ENCODE data around the gene OSBPL8. TPM values are rescaled to one million over a fixed set of nuclear protein-coding genes. Genes with fewer than 3 reads are reported as not detected.

OSBPL8 gene
- total and polyA plus RNA-seq, 2 of the 8 experiments (the other 6 are each of a cell fraction or from before 2014, with no cell fraction given): 10.9 to 81.1 TPM

DNA sequence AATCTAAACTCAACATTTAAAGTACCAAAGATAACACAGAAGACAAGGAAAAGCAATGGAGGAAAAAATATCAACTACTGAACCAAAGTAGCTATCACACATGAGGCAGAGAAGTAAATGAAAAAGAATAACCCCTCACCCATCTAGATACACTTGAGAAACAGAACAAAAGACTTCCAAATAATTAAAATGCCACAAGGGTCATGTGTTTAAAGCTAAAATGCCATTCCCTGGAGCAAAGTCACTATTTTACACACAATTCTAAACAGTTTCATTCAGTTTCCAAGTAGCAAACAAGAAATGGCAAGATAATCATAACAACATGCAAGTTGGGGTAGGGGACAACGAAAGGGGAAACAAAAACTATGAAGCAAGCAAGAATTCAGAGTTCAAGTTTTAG is 12.0 kb downstream of the OSBPL8 start:
- ChIA-PET CTCF (ENCODE audit: partially characterized antibody) (interaction anchor here (0.6 kb wide), 1 partner anchor 19 kb away, joined by 4 read pairs; no protein-coding TSS in a partner anchor), POLR2A (ENCODE audit: partially characterized antibody) (interaction anchor here (1.8 kb wide), 1 partner anchor 11 kb away, joined by 6 read pairs; the partner anchor contains the start of gene OSBPL8)
- Histone ChIP-seq H3K9ac (replicated peaks in 1 of 4; ENCODE audit: extremely low read depth in 1 of 4, low read depth in 3 of 4, low read length in 3 of 4) (no peak overlapping the region), H2BK5ac (ENCODE audit: low read depth, low read length) (no peak overlapping the region; the same call in 1 of the 2 replicates), H4K5ac (ENCODE audit: insufficient read length, low read depth, low read length) (peak overlapping the region; percentile 83), H2BK20ac (ENCODE audit: low read length) (no peak overlapping the region), H2AFZ (ENCODE audit: low read length) (no peak overlapping the region), H3K27me3 (replicated peaks in 1 of 4; ENCODE audit: control insufficient read depth in 3 of 4, extremely low read depth in 1 of 4, insufficient read depth in 3 of 4, low read length in 3 of 4) (no peaks in the 10 kb centered on the region), H3K9me3 (ENCODE audit: insufficient read depth in 2 of 2, low read depth in 1 of 2, low read length in 1 of 2) (no peaks in the 10 kb centered on the region), H3K56ac (replicated peaks; ENCODE audit: insufficient read length, low read depth, low read length) (no peak overlapping the region), H3K4me2 (ENCODE audit: insufficient read depth in 1 of 2, low read depth in 2 of 2, low read length in 2 of 2) (peak overlapping the region; percentile 27 to 45), H3K27ac (ENCODE audit: low read depth, low read length) (no peak overlapping the region), H4K8ac (ENCODE audit: extremely low read depth, insufficient read depth, low read length) (no peak overlapping the region), H2BK15ac (ENCODE audit: low read length) (no peak overlapping the region), H3K4me3 (ENCODE audit: extremely low read depth in 1 of 4, insufficient read depth in 2 of 4, low read depth in 3 of 4, low read length in 4 of 4) (peak overlapping the region in 1 of 4 experiments; percentile 28; a peak in 2 of 8 replicates), H3K23me2 (ENCODE audit: low read depth, low read length) (no peaks in the 10 kb centered on the region; the same call in 1 of the 2 replicates), H3K4me1 (replicated peaks in 1 of 4; ENCODE audit: control insufficient read depth in 3 of 4, insufficient read depth in 4 of 4, low read length in 3 of 4) (peaks cover 0 to 16% (median 6%) of the 10 kb centered on the region in 4 experiments; a peak in 5 of 7 replicates), H4K91ac (replicated peaks; ENCODE audit: insufficient read length, low read length) (no peak overlapping the region), H3K36me3 (ENCODE audit: control insufficient read depth in 2 of 4, insufficient read depth in 4 of 4, low read length in 3 of 4) (no peaks in the 10 kb centered on the region), H3K4ac (replicated peaks; ENCODE audit: insufficient read length, low read depth, low read length) (peak overlapping the region; percentile 85), H4K20me1 (replicated peaks in 1 of 2; ENCODE audit: control insufficient read depth in 1 of 2, insufficient read depth in 2 of 2, low read length in 2 of 2) (peaks cover 1 to 6% of the 10 kb centered on the region in 2 experiments), H3K79me1 (ENCODE audit: low read depth, low read length) (peaks cover 2% of the 10 kb centered on the region; the same call in 1 of the 2 replicates), H2AK5ac (ENCODE audit: low read depth, low read length) (no peak overlapping the region), H3K18ac (ENCODE audit: extremely low read depth, low read length) (no peak overlapping the region), H3K79me2 (ENCODE audit: control insufficient read depth in 1 of 2, insufficient read depth in 2 of 2, low read length in 2 of 2) (peaks cover 0 to 96% of the 10 kb centered on the region in 2 experiments; a peak in 3 of 4 replicates), H2BK120ac (replicated peaks; ENCODE audit: low read depth, low read length) (peak overlapping the region; percentile 87), H3K14ac (ENCODE audit: insufficient read length) (no peak overlapping the region), H2BK12ac (ENCODE audit: low read depth, low read length) (peak overlapping the region; percentile 68; the same call in 1 of the 2 replicates), H3K23ac (ENCODE audit: insufficient read length) (no peak overlapping the region)
- peak; percentile 39 for FAIRE-seq
- WGBS, 2 experiments (ENCODE audit: extremely low coverage in 1 of 2, insufficient coverage in 1 of 2, insufficient read length in 1 of 2, insufficient replicate concordance in 2 of 2, low coverage in 1 of 2, low lambda C conversion rate in 2 of 2, missing lambda C conversion rate in 1 of 2): 73% methylated on average over 1 of the region's 1 CpG; no CpG with 5 or more reads in 1 of the 2 experiments
- TF ChIP-seq ZNF274 (IDR thresholded peaks at IDR 0.05; ENCODE audit: borderline replicate concordance, extremely low read depth, low read length) (no peak), SP4 (IDR thresholded peaks at IDR 0.05; ENCODE audit: low read length) (no peak), POLR2AphosphoS5 (IDR thresholded peaks at IDR 0.05; ENCODE audit: low read depth, low read length) (no peak), TAF7 (optimal IDR thresholded peaks at IDR 0.05; ENCODE audit: borderline replicate concordance, low read depth, low read length) (no peak)
- no peak for DNase-seq (ENCODE audit: low read depth in 1 of 2, low spot score in 2 of 2)

All from H1 (cell line).